SK-N-SH treated with all-trans-retinoic acid at 6 μM for 48 hours (cell line): ENCODE measurements around the gene MEX3A.
"Not testable (repeated sequence)": the region's sequence is repeated elsewhere in the genome, so short reads cannot be mapped to it uniquely, and the experiment has no call there.

Experiments
- ATAC-seq: fragments of 200-7000 bp; cut with Tn5 transposase; 3 replicates; pipeline ENCODE4 v1.9.1; 2020; ENCODE audit warnings: mild to moderate bottlenecking, moderate library complexity
- ARNTL ChIP-seq: fragments of 450-650 bp; formaldehyde crosslinking; IDR thresholded peaks from 2 replicates; pipeline ENCODE4 v1.5.0; 2020; ENCODE audit warnings: low read depth, mild to moderate bottlenecking, moderate library complexity, borderline replicate concordance
- BACH2 ChIP-seq: fragments of 250-450 bp; sonication (Bioruptor Pico); IDR thresholded peaks from 2 replicates; pipeline ENCODE4 v1.9.0; 2021; ENCODE audit warnings: mild to moderate bottlenecking, borderline replicate concordance
- ESRRG ChIP-seq: fragments of 250-450 bp; sonication (Bioruptor Pico); IDR thresholded peaks from 2 replicates; pipeline ENCODE4 v1.6.1; 2021; ENCODE audit warnings: mild to moderate bottlenecking
- ISL1 ChIP-seq: fragments of 250-450 bp; sonication (Bioruptor Pico); IDR thresholded peaks from 2 replicates; pipeline ENCODE4 v2.1.2; 2022; ENCODE audit warnings: mild to moderate bottlenecking, moderate library complexity
- OSR1 ChIP-seq: fragments of 250-450 bp; sonication (Bioruptor Pico); IDR thresholded peaks from 2 replicates; pipeline ENCODE4 v1.8.0; 2022; ENCODE audit warnings: moderate library complexity, mild to moderate bottlenecking, inconsistent platforms
- PPARA ChIP-seq: fragments of 250-450 bp; sonication (Bioruptor Pico); IDR thresholded peaks from 2 replicates; pipeline ENCODE4 v1.5.0; 2020; ENCODE audit warnings: mild to moderate bottlenecking, borderline replicate concordance
- TOX ChIP-seq: fragments of 250-450 bp; sonication (Bioruptor Pico); IDR thresholded peaks from 2 replicates; pipeline ENCODE4 v1.8.0; 2021; ENCODE audit warnings: mild to moderate bottlenecking, moderate library complexity, borderline replicate concordance
- ZC3H10 ChIP-seq: fragments of 250-450 bp; sonication (Bioruptor Pico); IDR thresholded peaks from 2 replicates; pipeline ENCODE4 v1.5.1; 2021; ENCODE audit warnings: mild to moderate bottlenecking, moderate library complexity
- ZFP30 ChIP-seq: fragments of 450-650 bp; formaldehyde crosslinking; IDR thresholded peaks from 2 replicates; pipeline ENCODE4 v1.5.0; 2022; ENCODE audit warnings: mild to moderate bottlenecking, moderate library complexity
- ZNF565 ChIP-seq: fragments of 450-650 bp; formaldehyde crosslinking; conservative IDR thresholded peaks from 2 replicates; pipeline ENCODE4 v1.5.0; 2020; ENCODE audit warnings: low read depth, mild to moderate bottlenecking, moderate library complexity
- ZNF70 ChIP-seq: fragments of 450-650 bp; formaldehyde crosslinking; IDR thresholded peaks from 2 replicates; pipeline ENCODE4 v1.5.0; 2020; ENCODE audit warnings: mild to moderate bottlenecking, moderate library complexity
- ZNF8 ChIP-seq: fragments of 450-650 bp; formaldehyde crosslinking; IDR thresholded peaks from 2 replicates; pipeline ENCODE4 v1.5.0; 2020; ENCODE audit warnings: mild to moderate bottlenecking, moderate library complexity
- TF ChIP-seq, protein P1 (sequence below): fragments of 250-450 bp; sonication (Bioruptor Pico); IDR thresholded peaks from 2 replicates; pipeline ENCODE4 v1.8.0; 2021; ENCODE audit warnings: low read depth, mild to moderate bottlenecking, moderate library complexity, borderline replicate concordance
- TF ChIP-seq, protein P2 (sequence below): fragments of 250-450 bp; sonication (Bioruptor Pico); IDR thresholded peaks from 2 replicates; pipeline ENCODE4 v1.5.1; 2020; ENCODE audit warnings: low read depth, mild to moderate bottlenecking, moderate library complexity
- TF ChIP-seq, protein P3 (sequence below): fragments of 250-450 bp; sonication (Bioruptor Pico); IDR thresholded peaks from 2 replicates; pipeline ENCODE4 v1.5.0; 2020; ENCODE audit warnings: mild to moderate bottlenecking, moderate library complexity
- TF ChIP-seq, protein P4 (sequence below): fragments of 250-450 bp; sonication (Bioruptor Pico); IDR thresholded peaks from 2 replicates; pipeline ENCODE4 v1.8.0; 2020; ENCODE audit warnings: mild to moderate bottlenecking, moderate library complexity, borderline replicate concordance
- TF ChIP-seq, protein P5 (sequence below): fragments of 250-450 bp; sonication (Bioruptor Pico); IDR thresholded peaks from 2 replicates; pipeline ENCODE4 v1.5.1; 2021; ENCODE audit warnings: mild to moderate bottlenecking, moderate library complexity

MEX3A gene

DNA sequence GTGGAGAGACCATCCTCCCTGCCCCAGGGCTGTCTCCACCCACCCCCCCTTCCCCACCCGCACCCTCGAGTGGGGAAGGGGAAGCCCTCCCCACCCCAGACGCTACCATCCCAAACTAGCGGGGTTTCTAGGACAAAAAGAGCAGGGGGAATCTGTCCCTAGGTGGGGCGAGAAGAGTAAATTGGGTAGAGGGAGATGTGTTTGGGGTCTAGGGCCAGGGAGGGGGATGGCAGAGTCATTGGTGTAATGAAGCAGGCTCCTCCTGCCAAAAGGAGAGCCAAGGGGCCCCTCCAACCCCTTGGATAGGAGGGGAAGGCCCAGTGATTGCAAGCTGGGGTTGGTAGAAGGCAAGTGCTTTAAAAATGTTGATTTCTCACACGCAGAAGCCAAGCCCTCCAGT is 10.0 kb downstream of the MEX3A start:
- no peak for ATAC-seq
- TF ChIP-seq, protein P1, sequence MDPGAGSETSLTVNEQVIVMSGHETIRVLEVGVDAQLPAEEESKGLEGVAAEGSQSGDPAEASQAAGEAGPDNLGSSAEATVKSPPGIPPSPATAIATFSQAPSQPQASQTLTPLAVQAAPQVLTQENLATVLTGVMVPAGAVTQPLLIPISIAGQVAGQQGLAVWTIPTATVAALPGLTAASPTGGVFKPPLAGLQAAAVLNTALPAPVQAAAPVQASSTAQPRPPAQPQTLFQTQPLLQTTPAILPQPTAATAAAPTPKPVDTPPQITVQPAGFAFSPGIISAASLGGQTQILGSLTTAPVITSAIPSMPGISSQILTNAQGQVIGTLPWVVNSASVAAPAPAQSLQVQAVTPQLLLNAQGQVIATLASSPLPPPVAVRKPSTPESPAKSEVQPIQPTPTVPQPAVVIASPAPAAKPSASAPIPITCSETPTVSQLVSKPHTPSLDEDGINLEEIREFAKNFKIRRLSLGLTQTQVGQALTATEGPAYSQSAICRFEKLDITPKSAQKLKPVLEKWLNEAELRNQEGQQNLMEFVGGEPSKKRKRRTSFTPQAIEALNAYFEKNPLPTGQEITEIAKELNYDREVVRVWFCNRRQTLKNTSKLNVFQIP, result no peak
- TF ChIP-seq, protein P2, sequence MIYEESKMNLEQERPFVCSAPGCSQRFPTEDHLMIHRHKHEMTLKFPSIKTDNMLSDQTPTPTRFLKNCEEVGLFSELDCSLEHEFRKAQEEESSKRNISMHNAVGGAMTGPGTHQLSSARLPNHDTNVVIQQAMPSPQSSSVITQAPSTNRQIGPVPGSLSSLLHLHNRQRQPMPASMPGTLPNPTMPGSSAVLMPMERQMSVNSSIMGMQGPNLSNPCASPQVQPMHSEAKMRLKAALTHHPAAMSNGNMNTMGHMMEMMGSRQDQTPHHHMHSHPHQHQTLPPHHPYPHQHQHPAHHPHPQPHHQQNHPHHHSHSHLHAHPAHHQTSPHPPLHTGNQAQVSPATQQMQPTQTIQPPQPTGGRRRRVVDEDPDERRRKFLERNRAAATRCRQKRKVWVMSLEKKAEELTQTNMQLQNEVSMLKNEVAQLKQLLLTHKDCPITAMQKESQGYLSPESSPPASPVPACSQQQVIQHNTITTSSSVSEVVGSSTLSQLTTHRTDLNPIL, result no peak
- TF ChIP-seq OSR1, result no peak
- TF ChIP-seq PPARA, result no peak
- TF ChIP-seq, protein P3, sequence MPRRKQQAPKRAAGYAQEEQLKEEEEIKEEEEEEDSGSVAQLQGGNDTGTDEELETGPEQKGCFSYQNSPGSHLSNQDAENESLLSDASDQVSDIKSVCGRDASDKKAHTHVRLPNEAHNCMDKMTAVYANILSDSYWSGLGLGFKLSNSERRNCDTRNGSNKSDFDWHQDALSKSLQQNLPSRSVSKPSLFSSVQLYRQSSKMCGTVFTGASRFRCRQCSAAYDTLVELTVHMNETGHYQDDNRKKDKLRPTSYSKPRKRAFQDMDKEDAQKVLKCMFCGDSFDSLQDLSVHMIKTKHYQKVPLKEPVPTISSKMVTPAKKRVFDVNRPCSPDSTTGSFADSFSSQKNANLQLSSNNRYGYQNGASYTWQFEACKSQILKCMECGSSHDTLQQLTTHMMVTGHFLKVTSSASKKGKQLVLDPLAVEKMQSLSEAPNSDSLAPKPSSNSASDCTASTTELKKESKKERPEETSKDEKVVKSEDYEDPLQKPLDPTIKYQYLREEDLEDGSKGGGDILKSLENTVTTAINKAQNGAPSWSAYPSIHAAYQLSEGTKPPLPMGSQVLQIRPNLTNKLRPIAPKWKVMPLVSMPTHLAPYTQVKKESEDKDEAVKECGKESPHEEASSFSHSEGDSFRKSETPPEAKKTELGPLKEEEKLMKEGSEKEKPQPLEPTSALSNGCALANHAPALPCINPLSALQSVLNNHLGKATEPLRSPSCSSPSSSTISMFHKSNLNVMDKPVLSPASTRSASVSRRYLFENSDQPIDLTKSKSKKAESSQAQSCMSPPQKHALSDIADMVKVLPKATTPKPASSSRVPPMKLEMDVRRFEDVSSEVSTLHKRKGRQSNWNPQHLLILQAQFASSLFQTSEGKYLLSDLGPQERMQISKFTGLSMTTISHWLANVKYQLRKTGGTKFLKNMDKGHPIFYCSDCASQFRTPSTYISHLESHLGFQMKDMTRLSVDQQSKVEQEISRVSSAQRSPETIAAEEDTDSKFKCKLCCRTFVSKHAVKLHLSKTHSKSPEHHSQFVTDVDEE, result no peak
- no peak for TF ChIP-seq ZNF565 (CRISPR knock-in tag)
- TF ChIP-seq, all 23 proteins: peak for 0

DNA sequence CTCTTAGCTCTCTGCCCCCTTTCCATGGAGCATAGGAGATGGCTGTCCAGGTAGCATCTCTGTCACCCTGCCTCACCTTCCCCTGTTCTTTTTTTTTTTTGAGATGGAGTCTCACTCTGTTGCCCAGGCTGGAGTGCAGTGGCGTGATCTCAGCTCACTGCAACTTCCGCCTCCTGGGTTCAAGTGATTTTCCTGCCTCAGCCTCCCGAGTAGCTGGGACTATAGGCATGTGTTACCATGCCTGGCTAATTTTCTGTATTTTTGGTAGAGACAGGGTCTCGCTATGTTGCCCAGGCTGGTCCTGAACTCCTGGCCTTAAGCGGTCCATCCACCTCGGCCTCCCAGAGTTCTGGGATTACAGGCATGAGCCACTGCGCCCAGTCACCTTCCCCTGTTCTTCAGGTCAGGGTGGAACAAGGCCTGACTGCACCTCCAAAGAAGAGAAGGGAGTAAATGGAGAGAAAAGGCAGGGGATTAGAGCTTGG is 10.9 kb downstream of the MEX3A start:
- not testable (repeated sequence) for ATAC-seq

DNA sequence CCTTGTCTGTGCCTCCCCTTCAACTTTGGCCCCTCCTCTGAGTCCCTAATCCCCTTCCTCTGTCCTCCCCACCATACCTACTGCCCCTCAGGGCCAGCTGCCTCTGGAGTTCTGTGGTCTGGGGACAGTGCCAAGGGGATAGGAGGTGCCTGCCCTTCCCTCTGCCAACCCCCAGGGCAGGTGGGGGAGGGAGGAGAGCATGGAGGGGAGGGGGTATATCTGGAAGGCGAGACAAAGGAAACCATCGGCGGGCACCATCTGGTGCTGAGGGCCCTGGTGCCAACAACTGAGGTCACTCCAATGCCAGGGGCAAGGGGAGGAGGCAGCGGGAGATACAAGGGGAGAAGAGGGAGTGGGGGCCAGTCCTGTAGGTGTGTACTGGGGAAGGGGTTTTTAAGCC is 11.7 kb downstream of the MEX3A start:
- ATAC-seq, result peak; percentile 4; the same call in 1 of the 3 replicates
- TF ChIP-seq PPARA (no peak), ZFP30 (CRISPR knock-in tag) (no peak), ZNF70 (CRISPR knock-in tag) (no peak), OSR1 (no peak), ISL1 (no peak), ZC3H10 (CRISPR knock-in tag) (no peak), ZNF8 (CRISPR knock-in tag) (no peak), TOX (CRISPR knock-in tag) (no peak), ARNTL (CRISPR knock-in tag) (no peak), BACH2 (CRISPR knock-in tag) (no peak), ESRRG (CRISPR knock-in tag) (no peak)
- TF ChIP-seq, protein P4, sequence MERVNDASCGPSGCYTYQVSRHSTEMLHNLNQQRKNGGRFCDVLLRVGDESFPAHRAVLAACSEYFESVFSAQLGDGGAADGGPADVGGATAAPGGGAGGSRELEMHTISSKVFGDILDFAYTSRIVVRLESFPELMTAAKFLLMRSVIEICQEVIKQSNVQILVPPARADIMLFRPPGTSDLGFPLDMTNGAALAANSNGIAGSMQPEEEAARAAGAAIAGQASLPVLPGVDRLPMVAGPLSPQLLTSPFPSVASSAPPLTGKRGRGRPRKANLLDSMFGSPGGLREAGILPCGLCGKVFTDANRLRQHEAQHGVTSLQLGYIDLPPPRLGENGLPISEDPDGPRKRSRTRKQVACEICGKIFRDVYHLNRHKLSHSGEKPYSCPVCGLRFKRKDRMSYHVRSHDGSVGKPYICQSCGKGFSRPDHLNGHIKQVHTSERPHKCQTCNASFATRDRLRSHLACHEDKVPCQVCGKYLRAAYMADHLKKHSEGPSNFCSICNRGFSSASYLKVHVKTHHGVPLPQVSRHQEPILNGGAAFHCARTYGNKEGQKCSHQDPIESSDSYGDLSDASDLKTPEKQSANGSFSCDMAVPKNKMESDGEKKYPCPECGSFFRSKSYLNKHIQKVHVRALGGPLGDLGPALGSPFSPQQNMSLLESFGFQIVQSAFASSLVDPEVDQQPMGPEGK (CRISPR knock-in tag), result no peak
- TF ChIP-seq, protein P1, result no peak
- TF ChIP-seq, protein P2, result no peak
- TF ChIP-seq, protein P5, sequence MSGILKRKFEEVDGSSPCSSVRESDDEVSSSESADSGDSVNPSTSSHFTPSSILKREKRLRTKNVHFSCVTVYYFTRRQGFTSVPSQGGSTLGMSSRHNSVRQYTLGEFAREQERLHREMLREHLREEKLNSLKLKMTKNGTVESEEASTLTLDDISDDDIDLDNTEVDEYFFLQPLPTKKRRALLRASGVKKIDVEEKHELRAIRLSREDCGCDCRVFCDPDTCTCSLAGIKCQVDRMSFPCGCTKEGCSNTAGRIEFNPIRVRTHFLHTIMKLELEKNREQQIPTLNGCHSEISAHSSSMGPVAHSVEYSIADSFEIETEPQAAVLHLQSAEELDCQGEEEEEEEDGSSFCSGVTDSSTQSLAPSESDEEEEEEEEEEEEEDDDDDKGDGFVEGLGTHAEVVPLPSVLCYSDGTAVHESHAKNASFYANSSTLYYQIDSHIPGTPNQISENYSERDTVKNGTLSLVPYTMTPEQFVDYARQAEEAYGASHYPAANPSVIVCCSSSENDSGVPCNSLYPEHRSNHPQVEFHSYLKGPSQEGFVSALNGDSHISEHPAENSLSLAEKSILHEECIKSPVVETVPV (CRISPR knock-in tag), result no peak
- TF ChIP-seq, all 23 proteins: peak for 0
